Fibroblast of the aortic adventitia (primary cell): ENCODE results near the gene DNAH9. TPM values are rescaled to one million over a fixed set of nuclear protein-coding genes. Genes with fewer than 3 reads are reported as not detected.

Experiments
- DNase-seq: peaks from one replicate; pipeline ENCODE4 v3.0.0-alpha.2; 2010; ENCODE audit warnings: low read depth
- H3K4me3 ChIP-seq: 2 replicates; pipeline ENCODE4 v1.5.1; 2011; ENCODE audit warnings: low read depth, mild to moderate bottlenecking, control low read depth, low read length, moderate library complexity
- total RNA-seq: library from RNA; depleted of rRNA; stranded (reverse); fragments of >200 nt; gene quantifications from 2 replicates; pipeline ENCODE4 v1.2.3, GENCODE V29; 2012; ENCODE audit warnings: low replicate concordance
- TF ChIP-seq, protein P1 (sequence below): IDR thresholded peaks from 2 replicates; pipeline ENCODE4 v1.5.1; 2011; ENCODE audit warnings: mild to moderate bottlenecking, low read length, control low read depth, inconsistent platforms; ENCODE audit not compliant: insufficient read depth

The DNAH9 gene
- total RNA-seq, 1 donor: not detected

DNA sequence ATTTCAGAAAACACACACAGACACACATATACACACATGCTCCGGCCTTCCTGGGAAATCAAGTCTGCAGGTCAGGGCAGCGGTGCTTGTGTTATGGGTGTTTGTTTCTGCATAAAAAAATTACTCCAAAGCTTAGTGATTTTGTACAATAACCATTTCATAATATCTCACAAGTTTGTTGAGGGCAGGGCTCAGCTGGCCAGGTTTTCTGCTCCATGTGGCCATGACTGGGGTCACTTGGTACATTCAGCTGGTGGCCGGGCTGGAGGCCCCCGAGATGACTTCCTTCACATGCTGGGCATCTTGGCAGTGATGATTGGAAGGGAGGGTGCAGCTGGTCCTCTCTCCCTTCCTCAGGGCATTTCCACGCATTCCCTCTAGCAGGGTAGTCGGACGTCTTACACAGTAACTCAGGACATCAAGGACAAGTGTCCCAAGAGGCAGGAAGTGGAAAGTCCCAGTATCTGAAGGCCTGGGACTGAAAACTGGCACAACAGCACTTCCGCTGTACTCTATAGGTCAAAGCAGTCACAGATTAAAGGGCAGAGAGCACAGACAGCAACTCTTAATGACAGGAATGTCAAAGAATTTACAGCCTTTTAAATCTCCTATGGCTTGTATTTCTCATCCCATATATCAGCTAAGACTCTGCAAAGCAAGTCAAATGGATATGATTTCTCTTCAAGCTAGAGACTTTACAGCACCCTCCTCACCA, 271.6 kb downstream of the DNAH9 start:
- TF ChIP-seq, protein P1, sequence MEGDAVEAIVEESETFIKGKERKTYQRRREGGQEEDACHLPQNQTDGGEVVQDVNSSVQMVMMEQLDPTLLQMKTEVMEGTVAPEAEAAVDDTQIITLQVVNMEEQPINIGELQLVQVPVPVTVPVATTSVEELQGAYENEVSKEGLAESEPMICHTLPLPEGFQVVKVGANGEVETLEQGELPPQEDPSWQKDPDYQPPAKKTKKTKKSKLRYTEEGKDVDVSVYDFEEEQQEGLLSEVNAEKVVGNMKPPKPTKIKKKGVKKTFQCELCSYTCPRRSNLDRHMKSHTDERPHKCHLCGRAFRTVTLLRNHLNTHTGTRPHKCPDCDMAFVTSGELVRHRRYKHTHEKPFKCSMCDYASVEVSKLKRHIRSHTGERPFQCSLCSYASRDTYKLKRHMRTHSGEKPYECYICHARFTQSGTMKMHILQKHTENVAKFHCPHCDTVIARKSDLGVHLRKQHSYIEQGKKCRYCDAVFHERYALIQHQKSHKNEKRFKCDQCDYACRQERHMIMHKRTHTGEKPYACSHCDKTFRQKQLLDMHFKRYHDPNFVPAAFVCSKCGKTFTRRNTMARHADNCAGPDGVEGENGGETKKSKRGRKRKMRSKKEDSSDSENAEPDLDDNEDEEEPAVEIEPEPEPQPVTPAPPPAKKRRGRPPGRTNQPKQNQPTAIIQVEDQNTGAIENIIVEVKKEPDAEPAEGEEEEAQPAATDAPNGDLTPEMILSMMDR: no peak

DNA sequence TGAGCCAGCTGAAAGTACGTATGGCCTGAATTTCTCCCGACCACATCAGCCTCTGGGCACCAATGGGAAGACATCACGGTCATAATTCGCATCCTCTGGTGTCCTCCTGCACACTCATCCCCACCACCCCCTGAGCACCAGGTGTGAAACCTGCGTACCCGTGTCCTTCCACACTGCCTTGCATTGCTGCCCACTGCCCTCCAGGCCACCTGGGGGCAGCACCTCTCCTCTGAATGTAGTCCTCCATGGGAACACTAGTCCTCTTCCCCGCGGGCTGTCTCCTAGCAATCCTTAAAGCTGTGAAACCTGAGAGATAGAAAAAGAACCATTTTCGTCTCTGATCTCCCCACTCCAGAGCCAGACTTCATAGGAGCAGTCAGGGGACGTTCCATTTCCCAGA, 273.5 kb downstream of the DNAH9 start:
- no peak for DNase-seq
- no peak overlapping the region for H3K4me3 ChIP-seq
- TF ChIP-seq, protein P1: no peak

More for the DNA sequence above, 271.6 kb downstream of the DNAH9 start:
- H3K4me3 ChIP-seq: no peak overlapping the region
- no peak for DNase-seq

DNA sequence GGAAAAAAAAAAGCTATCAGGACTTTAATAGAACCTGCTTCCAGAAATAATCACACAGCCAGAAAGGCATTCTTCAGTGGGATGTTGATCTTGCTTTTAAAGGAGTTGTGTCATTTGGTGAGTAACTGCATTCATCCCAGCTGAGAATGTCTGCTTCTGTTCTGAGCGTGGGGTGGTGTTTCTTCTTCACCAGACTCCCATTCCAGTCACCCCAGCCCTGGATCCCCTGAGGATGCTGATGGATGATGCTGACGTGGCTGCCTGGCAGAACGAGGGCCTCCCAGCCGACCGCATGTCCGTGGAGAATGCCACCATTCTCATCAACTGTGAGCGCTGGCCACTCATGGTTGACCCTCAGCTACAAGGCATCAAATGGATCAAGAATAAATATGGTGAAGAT, 276.5 kb downstream of the DNAH9 start:
- TF ChIP-seq, protein P1: no peak
- no peak overlapping the region for H3K4me3 ChIP-seq
- no peak for DNase-seq

DNA sequence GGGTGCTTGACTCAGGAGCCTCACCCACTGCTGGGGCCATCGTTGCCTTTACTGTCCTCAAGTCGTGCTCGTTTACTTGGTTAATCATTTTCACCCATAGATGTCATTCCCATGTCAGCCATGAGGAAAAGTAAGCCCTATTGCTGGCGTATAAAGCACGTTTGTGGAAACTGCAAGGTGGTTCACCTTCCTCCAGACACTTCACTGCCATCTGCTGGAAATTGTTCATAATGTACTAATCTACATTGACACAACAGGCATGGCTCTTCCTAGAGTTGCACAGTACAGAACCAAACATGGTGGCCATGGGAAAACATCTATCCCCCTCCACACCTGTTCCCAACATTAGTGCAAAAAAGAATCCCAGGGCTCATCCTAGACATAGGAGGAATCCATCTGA, 282.4 kb downstream of the DNAH9 start:
- TF ChIP-seq, protein P1: no peak
- no peak for DNase-seq
- H3K4me3 ChIP-seq: no peak overlapping the region

DNA sequence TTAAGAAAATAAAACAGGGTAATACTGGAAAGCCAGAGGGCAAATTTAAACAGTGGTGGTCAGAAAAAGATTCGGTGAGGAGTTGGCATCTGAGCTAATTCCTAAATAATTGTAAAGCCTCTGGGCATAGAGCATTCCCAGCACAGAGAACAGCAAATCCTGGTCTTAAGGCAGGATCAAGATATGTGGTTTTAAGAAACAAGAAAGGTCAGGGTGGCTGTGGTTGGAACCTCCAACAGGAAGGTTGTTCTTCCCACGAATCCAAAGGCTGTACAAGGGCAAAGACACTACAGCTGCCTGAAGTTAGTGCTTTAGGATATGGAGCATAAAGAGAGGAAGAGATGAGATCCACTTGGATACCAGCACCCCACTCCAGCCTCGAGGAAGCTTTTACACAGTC, 284.4 kb downstream of the DNAH9 start:
- TF ChIP-seq, protein P1: no peak

DNA sequence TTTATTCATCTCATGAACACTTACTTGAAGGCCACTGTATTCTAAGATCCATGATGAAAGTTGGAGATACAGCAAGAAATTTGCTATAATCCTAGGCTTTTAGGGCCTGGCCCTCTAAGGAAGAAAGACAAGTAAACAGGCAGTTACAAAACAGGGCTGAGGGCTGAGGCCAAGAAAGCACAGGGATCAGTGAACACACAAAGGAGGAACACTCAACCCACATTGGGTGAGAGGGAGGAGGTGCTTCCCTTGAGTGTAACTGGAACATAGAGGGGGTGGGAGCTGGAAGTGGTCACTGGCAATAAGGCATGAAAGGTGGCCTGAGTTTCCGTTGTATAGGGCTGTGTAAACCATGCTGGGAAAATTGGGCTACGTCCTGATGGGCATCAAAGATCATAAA, 286.8 kb downstream of the DNAH9 start:
- H3K4me3 ChIP-seq: no peak overlapping the region
- TF ChIP-seq, protein P1: no peak
- DNase-seq: no peak

More for the DNA sequence above, 284.4 kb downstream of the DNAH9 start:
- DNase-seq: no peak
- no peak overlapping the region for H3K4me3 ChIP-seq

DNA sequence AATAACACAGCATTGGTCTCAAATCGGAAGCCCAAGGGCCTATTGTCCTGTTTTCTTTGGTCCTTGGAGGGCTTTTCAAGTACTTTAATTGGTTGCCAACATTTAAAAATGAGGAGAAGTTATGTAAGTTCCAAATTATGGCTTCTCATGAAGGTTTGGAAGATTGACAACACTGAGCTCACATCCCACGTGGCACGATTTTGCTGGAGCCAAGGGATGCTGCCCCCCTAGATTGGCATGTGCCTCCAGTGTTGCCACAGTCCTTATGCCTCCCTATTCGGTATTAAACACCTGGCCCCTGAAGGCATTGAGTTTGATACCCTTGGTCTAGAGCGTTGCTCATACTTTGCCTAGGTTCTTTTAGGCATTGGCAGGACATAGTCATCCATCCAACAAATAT, 291.0 kb downstream of the DNAH9 start:
- no peak for DNase-seq
- TF ChIP-seq, protein P1: no peak
- no peak overlapping the region for H3K4me3 ChIP-seq
